AG04450 (cell line): Measurements from ENCODE around the gene OR12D2. TPM values are rescaled to one million over a fixed set of nuclear protein-coding genes. Genes with fewer than 3 reads are reported as not detected.

Experiments used
- CTCF ChIA-PET: fragments of 300-600, 350-600 bp; formaldehyde crosslinking; extraction: SDS; loops from one replicate; lab custom pipeline; 2022; ENCODE audit warnings: antibody characterized with exemption, inconsistent platforms; lab: Charles Lee
- POLR2A ChIA-PET: fragments of 350-600 bp; formaldehyde crosslinking; extraction: SDS; loops from one replicate; lab custom pipeline; 2021; ENCODE audit warnings: antibody characterized with exemption, inconsistent platforms; lab: Yijun Ruan, JAX
- DNase-seq: peaks from one replicate; pipeline ENCODE4 v3.0.0-alpha.2; 2011; ENCODE audit warnings: low read depth, low spot score
- H3K27ac ChIP-seq: one replicate; pipeline ENCODE4 v1.5.1; 2012; ENCODE audit warnings: low read depth, low read length, control low read depth
- H3K27me3 ChIP-seq: one replicate; pipeline ENCODE4 v1.6.0; 2012; ENCODE audit warnings: low read length; ENCODE audit not compliant: control insufficient read depth, insufficient read depth
- H3K4me3 ChIP-seq: 2 replicates; pipeline ENCODE4 v1.5.1; 2011; ENCODE audit warnings: mild to moderate bottlenecking, low read depth, low read length, control low read depth
- H3K9me3 ChIP-seq: 2 replicates; pipeline ENCODE4 v1.5.1; 2012; ENCODE audit warnings: low read length; ENCODE audit not compliant: control insufficient read depth, insufficient read depth
- polyA plus RNA-seq: library from polyadenylated mRNA; depleted of rRNA; stranded (reverse); fragments of >200 nt; gene quantifications from 2 replicates; pipeline ENCODE4 v1.2.3, GENCODE V29; 2011
- TF ChIP-seq, protein P1 (sequence below): IDR thresholded peaks from 2 replicates; pipeline ENCODE4 v1.5.1; 2011; ENCODE audit warnings: low read depth, low read length, control low read depth, inconsistent platforms

OR12D2 gene
- polyA plus RNA-seq, 1 experiment, result not detected

DNA sequence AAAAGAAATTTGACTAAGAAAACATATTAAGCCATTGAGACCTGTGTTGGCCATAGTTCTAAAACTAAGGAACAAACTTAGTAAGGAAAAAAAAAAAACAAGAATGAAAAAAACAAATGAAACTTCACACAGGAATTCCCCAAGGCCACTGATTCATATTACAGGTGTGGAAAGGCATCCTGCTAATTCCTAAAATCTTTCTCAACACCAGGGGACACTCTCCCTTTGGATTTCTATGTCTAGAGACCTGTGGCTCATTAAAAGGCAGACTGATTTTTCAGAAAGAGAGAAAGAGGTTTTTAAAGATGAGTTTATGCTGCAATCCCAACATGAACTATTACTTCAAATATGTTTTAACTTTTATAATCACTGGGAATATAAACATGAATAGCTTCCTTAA, 19.2 kb downstream of the OR12D2 start, which contains the start of gene OR12D1:
Gene OR12D1 (plus strand): TSS at position 341 of the 400 bp plus-strand sequence.
- H3K27me3 ChIP-seq, result no peaks in the 10 kb centered on the region
- no peak within 1 kb of the TSS for H3K4me3 ChIP-seq
- no peak within 1 kb of the TSS for H3K27ac ChIP-seq
- POLR2A ChIA-PET, result no interaction called here
- peaks cover 5% of the 10 kb centered on the region; the same call in 1 of the 2 replicates for H3K9me3 ChIP-seq
- TF ChIP-seq, protein P1, sequence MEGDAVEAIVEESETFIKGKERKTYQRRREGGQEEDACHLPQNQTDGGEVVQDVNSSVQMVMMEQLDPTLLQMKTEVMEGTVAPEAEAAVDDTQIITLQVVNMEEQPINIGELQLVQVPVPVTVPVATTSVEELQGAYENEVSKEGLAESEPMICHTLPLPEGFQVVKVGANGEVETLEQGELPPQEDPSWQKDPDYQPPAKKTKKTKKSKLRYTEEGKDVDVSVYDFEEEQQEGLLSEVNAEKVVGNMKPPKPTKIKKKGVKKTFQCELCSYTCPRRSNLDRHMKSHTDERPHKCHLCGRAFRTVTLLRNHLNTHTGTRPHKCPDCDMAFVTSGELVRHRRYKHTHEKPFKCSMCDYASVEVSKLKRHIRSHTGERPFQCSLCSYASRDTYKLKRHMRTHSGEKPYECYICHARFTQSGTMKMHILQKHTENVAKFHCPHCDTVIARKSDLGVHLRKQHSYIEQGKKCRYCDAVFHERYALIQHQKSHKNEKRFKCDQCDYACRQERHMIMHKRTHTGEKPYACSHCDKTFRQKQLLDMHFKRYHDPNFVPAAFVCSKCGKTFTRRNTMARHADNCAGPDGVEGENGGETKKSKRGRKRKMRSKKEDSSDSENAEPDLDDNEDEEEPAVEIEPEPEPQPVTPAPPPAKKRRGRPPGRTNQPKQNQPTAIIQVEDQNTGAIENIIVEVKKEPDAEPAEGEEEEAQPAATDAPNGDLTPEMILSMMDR, result no peak
- no peak for DNase-seq
- CTCF ChIA-PET, result interaction anchor here (0.7 kb wide), 1 partner anchor 180 kb away, joined by 3 read pairs; no protein-coding TSS in a partner anchor

DNA sequence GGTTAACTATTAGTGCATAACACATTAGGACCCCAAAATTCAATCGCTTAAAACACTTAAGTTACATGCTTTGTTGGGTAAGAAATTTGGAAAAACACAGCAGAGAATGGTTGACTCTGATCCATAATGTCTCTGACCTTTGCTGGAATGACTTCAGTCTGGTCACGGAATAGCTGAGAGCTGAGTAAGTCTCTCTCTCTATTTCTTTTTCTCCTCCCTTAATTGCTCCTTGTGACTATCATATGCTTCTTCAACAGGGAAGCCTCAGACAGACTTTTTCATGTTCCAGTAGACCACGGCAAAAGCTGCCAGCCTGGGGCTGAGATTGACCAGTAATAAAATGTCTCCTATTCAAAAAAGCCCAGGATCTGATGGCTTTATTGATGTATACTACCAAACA, 24.1 kb downstream of the OR12D2 start:
- no peak for DNase-seq
- no peaks in the 10 kb centered on the region for H3K27me3 ChIP-seq
- POLR2A ChIA-PET, result no interaction called here
- H3K27ac ChIP-seq, result no peak overlapping the region
- CTCF ChIA-PET, result no interaction called here
- no peaks in the 10 kb centered on the region; the same call in 1 of the 2 replicates for H3K9me3 ChIP-seq
- H3K4me3 ChIP-seq, result no peak overlapping the region
- TF ChIP-seq, protein P1, result no peak

DNA sequence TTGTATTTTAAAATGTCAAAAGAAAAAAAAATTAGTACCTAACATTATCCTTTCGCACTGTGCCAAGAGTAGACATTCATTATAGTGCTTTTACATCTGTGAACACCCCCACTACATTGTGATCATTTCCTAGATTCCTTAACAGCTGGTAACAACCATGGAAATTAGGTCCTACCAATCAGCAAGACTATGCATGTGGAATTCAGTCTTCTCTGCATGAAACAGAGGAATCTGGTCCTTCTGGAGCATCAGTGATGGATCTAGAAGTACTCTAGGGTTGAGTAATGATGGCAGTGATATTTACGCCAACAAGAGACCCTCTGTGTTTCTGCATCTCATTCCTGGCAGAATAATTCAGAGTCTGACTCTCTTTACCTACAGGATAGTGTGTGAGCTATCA, 28.7 kb downstream of the OR12D2 start:
- ChIA-PET POLR2A (no interaction called here), CTCF (no interaction called here)
- TF ChIP-seq, protein P1, result no peak

DNA sequence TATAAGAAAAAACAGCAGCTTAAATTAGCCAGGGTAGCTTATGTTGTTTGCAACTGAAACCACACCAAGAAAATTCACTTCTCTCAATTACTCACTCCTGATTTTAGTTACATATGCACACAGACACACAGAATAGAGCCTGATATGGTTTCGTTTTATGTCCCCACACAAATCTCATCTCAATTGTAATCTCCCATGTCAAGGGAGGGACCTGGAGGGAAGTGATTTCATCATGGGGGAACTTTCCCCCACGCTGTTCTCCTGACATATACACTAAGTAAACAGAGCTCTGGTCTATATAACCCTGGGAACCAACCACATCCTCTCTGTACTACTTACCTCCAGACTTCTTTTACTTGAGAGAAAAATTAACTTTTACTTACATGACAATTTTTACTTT, 29.1 kb downstream of the OR12D2 start:
- H3K9me3 ChIP-seq, result peaks cover 5% of the 10 kb centered on the region; the same call in 1 of the 2 replicates
- CTCF ChIA-PET, result no interaction called here
- TF ChIP-seq, protein P1, result no peak
- no peaks in the 10 kb centered on the region for H3K27me3 ChIP-seq
- POLR2A ChIA-PET, result no interaction called here
- no peak overlapping the region for H3K27ac ChIP-seq
- no peak overlapping the region for H3K4me3 ChIP-seq
- no peak for DNase-seq

More for the DNA sequence above, 28.7 kb downstream of the OR12D2 start:
- H3K27me3 ChIP-seq, result no peaks in the 10 kb centered on the region
- H3K9me3 ChIP-seq, result peaks cover 5% of the 10 kb centered on the region; the same call in 1 of the 2 replicates
- no peak for DNase-seq
- H3K27ac ChIP-seq, result no peak overlapping the region
- H3K4me3 ChIP-seq, result no peak overlapping the region

DNA sequence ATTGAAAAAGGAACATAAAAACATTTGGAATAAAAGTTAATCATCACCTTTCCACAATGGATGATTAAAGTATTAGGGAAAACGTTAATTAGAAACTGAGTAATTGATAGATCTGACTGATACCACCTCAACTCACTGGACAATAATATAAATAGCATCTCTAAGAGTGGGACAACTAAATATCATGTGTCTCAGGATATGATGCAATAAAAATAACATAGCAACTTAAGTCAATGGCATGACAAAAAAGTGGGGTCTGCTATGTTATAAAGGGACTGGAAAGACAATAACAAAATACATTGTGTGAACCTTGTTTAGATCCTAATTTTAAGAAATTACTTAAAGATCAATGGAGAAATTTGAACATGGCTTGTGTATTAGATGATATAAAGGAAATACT, 29.6 kb downstream of the OR12D2 start:
- no peak for DNase-seq
- ChIA-PET POLR2A (no interaction called here), CTCF (no interaction called here)
- Histone ChIP-seq H3K27ac (no peak overlapping the region), H3K9me3 (peaks cover 5% of the 10 kb centered on the region; the same call in 1 of the 2 replicates), H3K4me3 (no peak overlapping the region), H3K27me3 (no peaks in the 10 kb centered on the region)
- TF ChIP-seq, protein P1, result no peak
